ENCODE measurements around the gene PDCD5.
"Not testable (repeated sequence)": the region's sequence is repeated elsewhere in the genome, so short reads cannot be mapped to it uniquely, and the experiment has no call there.

PDCD5 gene

GRCh38 chr19:32573492-32573794 lies 7.5 kb upstream of the PDCD5 start:
- Mint-ChIP-seq H3K36me3 (ENCODE audit: low read depth) (no peaks in the 10 kb centered on the region), H3K27ac (no peak overlapping the region), H3K4me1 (no peaks in the 10 kb centered on the region), H3K4me3 (no peak overlapping the region), H3K27me3 (ENCODE audit: low read depth) (no peaks in the 10 kb centered on the region), H3K9me3 (no peaks in the 10 kb centered on the region)
- no peak for TF ChIP-seq CTCF (IDR thresholded peaks at IDR 0.05; ENCODE audit: unreplicated experiment in 3 of 3)

GRCh38 chr19:32576790-32577189 lies 4.2 kb upstream of the PDCD5 start:
- no peak for TF ChIP-seq CTCF (IDR thresholded peaks at IDR 0.05; ENCODE audit: unreplicated experiment in 3 of 3)
- Mint-ChIP-seq H3K4me3 (no peak overlapping the region), H3K36me3 (ENCODE audit: low read depth) (no peaks in the 10 kb centered on the region), H3K27ac (no peak overlapping the region), H3K9me3 (no peaks in the 10 kb centered on the region), H3K27me3 (ENCODE audit: low read depth) (no peaks in the 10 kb centered on the region), H3K4me1 (no peaks in the 10 kb centered on the region)

GRCh38 chr19:32580353-32580900 lies 563 bp upstream of the PDCD5 start:
- peaks cover 15% of the 10 kb centered on the region for H3K4me1 Mint-ChIP-seq
- H3K9me3 Mint-ChIP-seq: no peaks in the 10 kb centered on the region
- peak overlapping the region; percentile 68 to 84 (median 79) for H3K27ac Mint-ChIP-seq
- no peaks in the 10 kb centered on the region for H3K27me3 Mint-ChIP-seq (ENCODE audit: low read depth)
- H3K4me3 Mint-ChIP-seq: peak overlapping the region; percentile 97 to 99 (median 98)
- H3K36me3 Mint-ChIP-seq (ENCODE audit: low read depth): peaks cover 19% of the 10 kb centered on the region
- TF ChIP-seq CTCF (IDR thresholded peaks at IDR 0.05; ENCODE audit: unreplicated experiment in 3 of 3): no peak

GRCh38 chr19:32581705-32582179 lies 752 bp downstream of the PDCD5 start:
- H3K27me3 Mint-ChIP-seq (ENCODE audit: low read depth): no peaks in the 10 kb centered on the region
- H3K9me3 Mint-ChIP-seq: no peaks in the 10 kb centered on the region
- H3K36me3 Mint-ChIP-seq (ENCODE audit: low read depth): peaks cover 32% of the 10 kb centered on the region
- TF ChIP-seq CTCF (IDR thresholded peaks at IDR 0.05; ENCODE audit: unreplicated experiment in 3 of 3): no peak
- H3K27ac Mint-ChIP-seq: peak overlapping the region in 2 of 3 experiments; percentile 38 to 49
- H3K4me1 Mint-ChIP-seq: peaks cover 15% of the 10 kb centered on the region
- peak overlapping the region; percentile 90 to 93 (median 93) for H3K4me3 Mint-ChIP-seq

GRCh38 chr19:32587747-32588504 lies 6.9 kb downstream of the PDCD5 start:
- not testable (repeated sequence) for H3K4me3 Mint-ChIP-seq; H3K27ac Mint-ChIP-seq; H3K4me1 Mint-ChIP-seq; H3K27me3 Mint-ChIP-seq (ENCODE audit: low read depth)
- Mint-ChIP-seq H3K36me3 (ENCODE audit: low read depth) (peaks cover 70% of the 10 kb centered on the region), H3K9me3 (peaks cover 11% of the 10 kb centered on the region)

- Mint-ChIP-seq H3K4me1 (no peaks in the 10 kb centered on the region), H3K4me3 (no peak overlapping the region), H3K9me3 (peaks cover 16% of the 10 kb centered on the region), H3K27me3 (ENCODE audit: low read depth) (no peaks in the 10 kb centered on the region), H3K36me3 (ENCODE audit: low read depth) (peaks cover 77% of the 10 kb centered on the region), H3K27ac (no peak overlapping the region)
- TF ChIP-seq CTCF (IDR thresholded peaks at IDR 0.05; ENCODE audit: unreplicated experiment in 3 of 3): no peak
These were observed 13.0 kb downstream of the PDCD5 start for GRCh38 chr19:32594021-32594420.
